Activated CD4-positive, CD25-positive, alpha-beta regulatory T cell treated with anti-CD3 and anti-CD28 coated beads, Interleukin-2, amount 50 U/mL, for 16 hours (primary cell): ENCODE measurements around the gene PANK2.
"Not testable (repeated sequence)": the region's sequence is repeated elsewhere in the genome, so short reads cannot be mapped to it uniquely, and the experiment has no call there.

ENCODE experiments used
- DNase-seq: peaks from one replicate; pipeline ENCODE4 v3.0.0-alpha.2; 2020; ENCODE audit warnings: low read depth, low spot score

The PANK2 gene

GRCh38 chr20:3869839-3870634, 19.1 kb upstream of the PANK2 start:
- DNase-seq = no peak

- DNase-seq = no peak
Observed at GRCh38 chr20:3871550-3872265, 17.5 kb upstream of the PANK2 start.

- DNase-seq = no peak
Observed at GRCh38 chr20:3873507-3873906, 15.7 kb upstream of the PANK2 start.

GRCh38 chr20:3874194-3874844, 14.9 kb upstream of the PANK2 start:
- no peak for DNase-seq

GRCh38 chr20:3875378-3875974, 13.7 kb upstream of the PANK2 start:
- no peak for DNase-seq

- DNase-seq = no peak
Observed at GRCh38 chr20:3876000-3876399, 13.2 kb upstream of the PANK2 start.

GRCh38 chr20:3876676-3877075, 12.5 kb upstream of the PANK2 start:
- no peak for DNase-seq

- not testable (repeated sequence) for DNase-seq
Observed at GRCh38 chr20:3878921-3879274, 10.3 kb upstream of the PANK2 start.

- no peak for DNase-seq
Observed at GRCh38 chr20:3885715-3886114, 3.5 kb upstream of the PANK2 start.

GRCh38 chr20:3887876-3888620, 1.1 kb upstream of the PANK2 start:
- DNase-seq = no peak

GRCh38 chr20:3889489-3890397, 556 bp downstream of the PANK2 start:
- DNase-seq = no peak

GRCh38 chr20:3890398-3890751, 1.2 kb downstream of the PANK2 start:
- no peak for DNase-seq

GRCh38 chr20:3890999-3891929, 2.1 kb downstream of the PANK2 start:
- no peak for DNase-seq

- no peak for DNase-seq
Observed at GRCh38 chr20:3894796-3895195, 5.6 kb downstream of the PANK2 start.

- no peak for DNase-seq
Observed at GRCh38 chr20:3896302-3896701, 7.1 kb downstream of the PANK2 start.

GRCh38 chr20:3896853-3897583, 7.8 kb downstream of the PANK2 start:
- no peak for DNase-seq

- DNase-seq = not testable (repeated sequence)
Observed at GRCh38 chr20:3898181-3898580, 9.0 kb downstream of the PANK2 start.

- no peak for DNase-seq
Observed at GRCh38 chr20:3898639-3899038, 9.5 kb downstream of the PANK2 start.

- no peak for DNase-seq
Observed at GRCh38 chr20:3900187-3900604, 11.0 kb downstream of the PANK2 start.
